ENCODE results near the gene TMTC3. TPM values are rescaled to one million over a fixed set of nuclear protein-coding genes. Genes with fewer than 3 reads are reported as not detected.

Gene TMTC3
- total and polyA plus RNA-seq, 2 of the 8 experiments (the other 6 are each of a cell fraction or from before 2014, with no cell fraction given), result 7.0 to 45.1 TPM

DNA sequence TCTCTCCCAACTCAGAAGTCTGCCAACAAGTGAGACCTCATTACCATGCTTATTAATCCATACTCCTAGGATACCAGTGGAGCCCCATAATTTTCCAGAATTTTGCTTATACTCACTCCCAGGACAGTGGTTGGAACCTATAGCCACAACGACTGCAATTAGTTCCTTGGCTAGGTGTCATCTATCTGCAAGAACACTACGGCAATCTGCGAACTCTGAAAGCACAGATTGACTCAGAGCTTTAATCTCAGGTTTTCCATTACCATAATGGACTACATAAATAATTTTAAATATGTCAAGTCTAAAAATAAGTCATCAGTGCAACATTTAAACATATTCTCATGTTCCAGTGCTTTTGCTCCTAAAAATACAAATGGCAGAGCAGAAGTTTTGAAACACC is 33.4 kb downstream of the TMTC3 start (continued):
- TF ChIP-seq RNF2 (IDR thresholded peaks at IDR 0.05; ENCODE audit: borderline replicate concordance, low read depth, low read length, missing control alignments, poor library complexity, severe bottlenecking), result no peak
- TF ChIP-seq TAF1 (IDR thresholded peaks at IDR 0.05; ENCODE audit: low read depth, low read length), result no peak
- TF ChIP-seq RAD21 (IDR thresholded peaks at IDR 0.05 in 1 of 2, conservative IDR thresholded peaks at IDR 0.05 in 1 of 2; ENCODE audit: low read depth in 2 of 2, low read length in 2 of 2), result no peak
- TF ChIP-seq SP1 (IDR thresholded peaks at IDR 0.05; ENCODE audit: low read depth, low read length), result no peak
- no peak for TF ChIP-seq RFX5 (IDR thresholded peaks at IDR 0.05; ENCODE audit: borderline replicate concordance, low read depth, low read length)

Measured in H1 (cell line).